ENCODE measurements around the gene ZDHHC11B.
"Not testable (repeated sequence)": the region's sequence is repeated elsewhere in the genome, so short reads cannot be mapped to it uniquely, and the experiment has no call there.

DNA sequence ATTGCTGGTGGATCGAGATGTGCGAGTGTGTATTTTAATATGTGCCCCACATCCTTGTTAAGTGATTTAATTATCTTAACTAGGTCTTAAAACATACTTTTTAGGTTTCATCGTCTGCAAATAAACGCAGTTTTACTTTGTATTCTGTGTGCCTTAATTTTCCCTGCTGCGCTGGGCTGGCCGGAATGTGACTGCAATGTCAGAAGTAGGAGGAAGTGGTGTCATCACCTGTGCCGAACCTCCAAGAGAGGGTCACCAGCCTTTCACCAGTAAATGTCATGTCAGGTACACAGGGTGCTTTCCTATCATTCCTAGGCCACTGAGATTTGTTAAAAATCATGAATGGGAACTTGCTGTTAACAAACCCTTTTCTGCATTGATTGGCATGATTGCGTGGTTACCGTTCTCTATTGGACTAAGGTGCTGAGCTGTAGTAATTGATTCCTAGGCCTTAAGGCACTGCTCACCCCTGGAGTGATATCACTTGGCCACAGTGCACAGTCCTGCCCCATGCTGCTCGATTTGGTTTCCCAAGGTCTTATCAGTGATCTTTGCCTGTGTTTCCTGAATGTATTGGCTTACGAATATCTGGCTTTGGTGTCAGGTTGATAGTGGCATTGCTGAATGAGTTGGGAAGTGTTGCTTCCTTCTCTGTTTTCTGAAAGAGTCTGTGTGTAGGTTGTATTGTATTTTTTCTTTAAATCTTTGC is 40.7 kb downstream of the ZDHHC11B start:
- TF ChIP-seq, protein P1, sequence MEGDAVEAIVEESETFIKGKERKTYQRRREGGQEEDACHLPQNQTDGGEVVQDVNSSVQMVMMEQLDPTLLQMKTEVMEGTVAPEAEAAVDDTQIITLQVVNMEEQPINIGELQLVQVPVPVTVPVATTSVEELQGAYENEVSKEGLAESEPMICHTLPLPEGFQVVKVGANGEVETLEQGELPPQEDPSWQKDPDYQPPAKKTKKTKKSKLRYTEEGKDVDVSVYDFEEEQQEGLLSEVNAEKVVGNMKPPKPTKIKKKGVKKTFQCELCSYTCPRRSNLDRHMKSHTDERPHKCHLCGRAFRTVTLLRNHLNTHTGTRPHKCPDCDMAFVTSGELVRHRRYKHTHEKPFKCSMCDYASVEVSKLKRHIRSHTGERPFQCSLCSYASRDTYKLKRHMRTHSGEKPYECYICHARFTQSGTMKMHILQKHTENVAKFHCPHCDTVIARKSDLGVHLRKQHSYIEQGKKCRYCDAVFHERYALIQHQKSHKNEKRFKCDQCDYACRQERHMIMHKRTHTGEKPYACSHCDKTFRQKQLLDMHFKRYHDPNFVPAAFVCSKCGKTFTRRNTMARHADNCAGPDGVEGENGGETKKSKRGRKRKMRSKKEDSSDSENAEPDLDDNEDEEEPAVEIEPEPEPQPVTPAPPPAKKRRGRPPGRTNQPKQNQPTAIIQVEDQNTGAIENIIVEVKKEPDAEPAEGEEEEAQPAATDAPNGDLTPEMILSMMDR (optimal IDR thresholded peaks at IDR 0.05 in 1 of 3, IDR thresholded peaks at IDR 0.05 in 1 of 3, conservative IDR thresholded peaks at IDR 0.05 in 1 of 3; ENCODE audit: extremely low read depth in 1 of 3, insufficient read depth in 2 of 3, low read length in 3 of 3): not testable (repeated sequence)
- TF ChIP-seq EZH2 (IDR thresholded peaks at IDR 0.05; ENCODE audit: low read length): not testable (repeated sequence)

Measured in keratinocyte (primary cell).